Stimulated activated CD8-positive, alpha-beta memory T cell treated with anti-CD3 and anti-CD28 coated beads, Interleukin-2, amount 100 ng/mL, for 48 hours (primary cell): ENCODE data around the gene PHACTR2.
"Not testable (repeated sequence)": the region's sequence is repeated elsewhere in the genome, so short reads cannot be mapped to it uniquely, and the experiment has no call there.

Source experiments
- DNase-seq, 2 donors: peaks; one replicate each; pipeline ENCODE4 v3.0.0-alpha.2; 2020; ENCODE audit warnings: low read depth in 2 of 2

Gene PHACTR2

DNA sequence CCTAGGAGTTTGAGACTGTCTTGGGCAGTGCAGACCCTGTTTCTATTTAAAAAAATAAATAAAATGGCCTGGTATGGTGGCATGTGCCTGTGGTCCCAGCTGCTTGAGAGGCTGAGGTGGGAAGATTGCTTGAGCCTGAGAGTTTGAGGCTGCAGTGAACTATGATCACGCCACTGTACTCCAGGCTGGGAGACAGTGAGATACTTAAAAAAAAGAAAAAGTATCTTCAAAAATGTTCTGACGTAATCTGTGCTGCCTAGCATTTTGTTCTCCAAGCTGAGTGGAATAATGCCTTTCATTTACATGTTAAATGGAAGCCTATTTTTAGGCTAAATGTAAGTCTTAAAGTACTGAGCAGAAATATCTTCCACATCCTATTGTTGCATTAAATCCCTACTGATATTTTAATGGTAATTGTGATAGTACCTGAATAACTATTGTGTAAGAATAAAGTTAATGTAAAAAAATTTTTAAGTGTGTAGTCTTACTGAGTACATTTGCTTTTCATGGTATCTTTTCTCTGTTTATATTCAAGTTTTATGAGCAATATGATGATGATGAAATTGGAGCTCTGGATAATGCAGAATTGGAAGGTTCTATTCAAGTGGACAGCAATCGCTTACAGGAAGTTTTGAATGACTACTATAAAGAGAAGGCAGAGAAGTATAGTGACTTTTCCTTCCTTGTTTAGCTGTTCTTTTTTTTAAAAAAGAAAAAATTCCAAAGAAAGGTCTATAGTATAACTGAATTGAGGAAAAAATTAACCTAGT, 182.3 kb downstream of the PHACTR2 start:
- no peak for DNase-seq

GRCh38 chr6:143863771-143864170, 186.0 kb downstream of the PHACTR2 start:
- no peak for DNase-seq

DNA sequence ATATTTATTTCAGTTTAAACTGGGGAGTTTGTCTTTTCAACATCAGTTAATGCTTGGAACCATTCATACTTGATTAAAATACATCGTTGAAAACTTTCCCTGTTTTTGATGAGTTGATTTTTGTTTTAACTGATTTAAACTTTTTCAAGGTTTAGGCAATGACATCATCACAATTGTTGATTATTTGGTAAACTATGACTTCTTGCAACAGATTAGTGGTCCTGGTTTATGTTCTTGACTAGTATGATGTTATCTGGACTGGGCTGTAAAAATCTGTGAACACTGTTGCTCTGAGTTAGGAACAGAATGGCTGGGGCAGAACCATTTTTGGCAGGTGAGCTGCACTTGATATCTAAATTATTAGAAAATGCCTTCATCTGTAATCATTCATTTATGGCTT, 186.5 kb downstream of the PHACTR2 start, which contains the start of gene ZC2HC1B:
ZC2HC1B (plus strand) TSS at position 241 of the 400 bp plus-strand sequence; CDS start at position 307, 66 bp downstream.
- DNase-seq = no peak

- DNase-seq = no peak
Observed at GRCh38 chr6:143867236-143867635, 189.5 kb downstream of the PHACTR2 start.

GRCh38 chr6:143868808-143869207, 191.0 kb downstream of the PHACTR2 start:
- DNase-seq = not testable (repeated sequence)

DNA sequence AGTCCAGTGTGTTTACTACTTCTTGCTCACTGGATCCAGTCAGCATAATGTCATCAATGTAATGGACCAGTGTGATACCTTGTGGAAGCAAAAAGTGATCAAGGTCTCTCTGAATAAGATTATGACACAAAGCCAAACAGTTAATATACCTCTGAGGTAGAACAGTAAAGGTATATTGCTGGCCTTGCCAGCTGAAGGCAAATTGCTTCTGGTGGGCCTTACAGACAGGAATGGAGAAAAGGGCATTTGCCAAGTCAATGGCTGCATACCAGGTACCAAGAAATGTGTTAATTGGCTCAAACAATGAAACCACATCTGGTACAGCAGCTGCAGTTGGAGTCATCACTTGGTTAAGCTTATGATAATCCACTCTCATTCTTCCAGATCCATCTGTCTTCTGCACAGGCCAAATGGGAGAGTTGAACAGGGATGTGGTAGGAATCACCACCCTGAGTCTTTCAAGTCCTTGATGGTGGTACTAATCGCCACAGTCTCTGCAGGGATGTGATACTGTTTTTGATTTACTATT, 193.5 kb downstream of the PHACTR2 start:
- DNase-seq = not testable (repeated sequence)

- DNase-seq = no peak
Observed at GRCh38 chr6:143872201-143872600, 194.4 kb downstream of the PHACTR2 start.

- DNase-seq = not testable (repeated sequence)
Observed at GRCh38 chr6:143873600-143873999, 195.8 kb downstream of the PHACTR2 start.

GRCh38 chr6:143874503-143874902, 196.7 kb downstream of the PHACTR2 start:
- not testable (repeated sequence) for DNase-seq

DNA sequence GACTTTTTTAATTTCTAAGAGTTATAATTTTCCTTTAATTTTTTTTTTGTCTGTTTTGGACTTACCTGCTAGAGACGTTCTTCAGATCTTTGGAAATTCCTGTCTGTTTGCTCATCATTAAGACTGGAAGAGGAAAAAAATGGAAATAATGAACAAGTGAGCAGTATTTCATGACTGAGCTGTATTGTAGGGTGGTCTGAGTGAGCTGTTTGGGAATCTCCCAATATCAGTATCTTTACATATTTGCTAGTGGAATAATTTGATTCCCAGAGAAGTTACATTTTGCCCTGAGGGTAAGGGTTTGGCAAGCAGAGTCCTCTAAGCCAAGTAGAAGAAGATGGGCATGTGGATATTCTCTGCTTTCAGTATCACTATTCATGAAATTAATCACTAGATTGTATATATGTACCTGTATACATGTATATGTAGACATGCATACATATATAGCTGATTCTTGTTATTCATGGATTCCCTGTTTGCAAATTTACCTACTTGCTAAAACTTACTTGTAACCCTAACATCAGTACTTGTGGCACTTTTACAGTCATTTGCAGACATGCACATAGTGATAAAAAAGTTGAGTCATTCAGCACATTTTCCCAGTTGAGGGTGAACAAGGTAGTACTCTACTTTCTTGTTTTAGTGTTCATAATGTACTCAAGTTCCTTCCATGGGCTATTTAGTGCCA, 200.0 kb downstream of the PHACTR2 start:
- DNase-seq = no peak

- no peak for DNase-seq
Observed at GRCh38 chr6:143878272-143878760, 200.6 kb downstream of the PHACTR2 start.

- no peak for DNase-seq
Observed at GRCh38 chr6:143880412-143880811, 202.6 kb downstream of the PHACTR2 start.
